Peyer's patch (tissue), 4 donors: ENCODE data around the gene SLC38A11. TPM values are rescaled to one million over a fixed set of nuclear protein-coding genes. Genes with fewer than 3 reads are reported as not detected.

Source experiments
- DNase-seq, 3 donors: peaks; one replicate each; pipeline ENCODE4 v3.0.0-alpha.2; 2017 to 2019
- H3K27ac ChIP-seq, 4 donors: fragments of 200-600 bp; sonication (generic); one replicate each; pipeline ENCODE4 v1.5.1; 2016 to 2019
- H3K27me3 ChIP-seq, 2 donors: fragments of 200-600 bp; sonication (generic); one replicate each; pipeline ENCODE4 v1.5.1; 2019
- H3K36me3 ChIP-seq, 3 donors: fragments of 200-600 bp; sonication (generic); one replicate each; pipeline ENCODE4 v1.5.1; 2016 to 2019
- H3K4me1 ChIP-seq, 4 donors: fragments of 200-600 bp; sonication (generic); one replicate each; pipeline ENCODE4 v1.5.1; 2016 to 2019
- H3K4me3 ChIP-seq, 4 donors: fragments of 200-600 bp; sonication (generic); 1 replicate in 3 of 4; 2 replicates in 1 of 4; pipeline ENCODE4 v1.5.1; 2016 to 2019; ENCODE audit warnings: mild to moderate bottlenecking in 1 of 4
- H3K9me3 ChIP-seq, 4 donors: fragments of 200-600 bp; sonication (generic); one replicate each; pipeline ENCODE4 v1.5.1; 2016 to 2019; ENCODE audit warnings: mild to moderate bottlenecking in 1 of 4
- POLR2A ChIP-seq, 2 donors: fragments of 450-650 bp; IDR thresholded peaks; one replicate each; pipeline ENCODE4 v1.5.1; 2017; ENCODE audit warnings: antibody characterized with exemption in 2 of 2, mild to moderate bottlenecking in 2 of 2, moderate library complexity in 2 of 2
- total RNA-seq, 4 donors: library from RNA; depleted of rRNA; stranded (reverse); fragments of >200 nt; gene quantifications; one replicate each; pipeline ENCODE4 v1.1.0, GENCODE V29; 2016
- TF ChIP-seq, protein P1 (sequence below), 6 experiments: fragments of 450-650 bp in 4 of 6; fragments of 200-600 bp in 2 of 6; sonication (generic) in 1 of 6; IDR thresholded peaks; one replicate each; pipeline ENCODE4 v1.5.1; 2017 to 2019; ENCODE audit warnings: antibody characterized with exemption in 6 of 6, mild to moderate bottlenecking in 3 of 6, moderate library complexity in 1 of 6

The SLC38A11 gene
- total RNA-seq, 4 donors from 2014 or later: 3.2 to 13.1 (median 7.0) TPM; not detected in 1

DNA sequence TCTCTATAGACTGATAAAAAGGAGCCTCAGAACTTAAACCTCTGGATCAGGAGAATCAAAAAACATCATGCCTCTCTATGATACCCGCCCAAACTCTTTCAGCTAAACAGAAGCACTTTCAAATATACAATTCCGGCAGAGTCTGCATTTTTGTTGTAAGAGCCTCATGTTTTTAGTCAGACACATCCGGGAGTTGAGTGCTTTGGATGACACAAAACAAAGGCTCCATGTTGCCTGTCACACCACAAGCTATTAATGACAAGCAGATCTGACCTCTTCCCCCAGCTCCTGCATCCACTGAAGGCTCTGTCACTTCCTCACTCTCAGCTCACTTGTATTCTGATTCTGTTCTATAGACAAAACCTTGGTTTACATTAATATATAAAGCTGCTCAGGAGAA is 33.2 kb downstream of the SLC38A11 start:
- Histone ChIP-seq H3K9me3 (no peaks in the 10 kb centered on the region), H3K36me3 (no peaks in the 10 kb centered on the region), H3K27ac (no peak overlapping the region), H3K4me3 (no peak overlapping the region), H3K4me1 (no peaks in the 10 kb centered on the region), H3K27me3 (no peaks in the 10 kb centered on the region)
- DNase-seq: no peak
- TF ChIP-seq POLR2A (IDR thresholded peaks at IDR 0.05): no peak
- TF ChIP-seq, protein P1, sequence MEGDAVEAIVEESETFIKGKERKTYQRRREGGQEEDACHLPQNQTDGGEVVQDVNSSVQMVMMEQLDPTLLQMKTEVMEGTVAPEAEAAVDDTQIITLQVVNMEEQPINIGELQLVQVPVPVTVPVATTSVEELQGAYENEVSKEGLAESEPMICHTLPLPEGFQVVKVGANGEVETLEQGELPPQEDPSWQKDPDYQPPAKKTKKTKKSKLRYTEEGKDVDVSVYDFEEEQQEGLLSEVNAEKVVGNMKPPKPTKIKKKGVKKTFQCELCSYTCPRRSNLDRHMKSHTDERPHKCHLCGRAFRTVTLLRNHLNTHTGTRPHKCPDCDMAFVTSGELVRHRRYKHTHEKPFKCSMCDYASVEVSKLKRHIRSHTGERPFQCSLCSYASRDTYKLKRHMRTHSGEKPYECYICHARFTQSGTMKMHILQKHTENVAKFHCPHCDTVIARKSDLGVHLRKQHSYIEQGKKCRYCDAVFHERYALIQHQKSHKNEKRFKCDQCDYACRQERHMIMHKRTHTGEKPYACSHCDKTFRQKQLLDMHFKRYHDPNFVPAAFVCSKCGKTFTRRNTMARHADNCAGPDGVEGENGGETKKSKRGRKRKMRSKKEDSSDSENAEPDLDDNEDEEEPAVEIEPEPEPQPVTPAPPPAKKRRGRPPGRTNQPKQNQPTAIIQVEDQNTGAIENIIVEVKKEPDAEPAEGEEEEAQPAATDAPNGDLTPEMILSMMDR (IDR thresholded peaks at IDR 0.05): no peak

- H3K27ac ChIP-seq: no peak overlapping the region
- H3K27me3 ChIP-seq: no peaks in the 10 kb centered on the region
- DNase-seq: no peak
- no peaks in the 10 kb centered on the region for H3K9me3 ChIP-seq
- H3K36me3 ChIP-seq: no peaks in the 10 kb centered on the region
- no peak overlapping the region for H3K4me3 ChIP-seq
- TF ChIP-seq POLR2A (IDR thresholded peaks at IDR 0.05): no peak
- TF ChIP-seq, protein P1 (IDR thresholded peaks at IDR 0.05): no peak
- H3K4me1 ChIP-seq: no peaks in the 10 kb centered on the region
Measured at GRCh38 chr2:164920430-164920829, 34.9 kb downstream of the SLC38A11 start.

GRCh38 chr2:164917296-164917903 is 37.9 kb downstream of the SLC38A11 start:
- Histone ChIP-seq H3K4me1 (peaks cover 0 to 6% (median 0%) of the 10 kb centered on the region in 4 donors), H3K36me3 (no peaks in the 10 kb centered on the region), H3K4me3 (no peak overlapping the region), H3K27me3 (no peaks in the 10 kb centered on the region), H3K27ac (no peak overlapping the region), H3K9me3 (no peaks in the 10 kb centered on the region)
- TF ChIP-seq, protein P1 (IDR thresholded peaks at IDR 0.05): peak in 4 of 6 experiments; percentile 22 to 67 (median 57)
- TF ChIP-seq POLR2A (IDR thresholded peaks at IDR 0.05): no peak
- peak in 1 of 3 donors; percentile 69 for DNase-seq

DNA sequence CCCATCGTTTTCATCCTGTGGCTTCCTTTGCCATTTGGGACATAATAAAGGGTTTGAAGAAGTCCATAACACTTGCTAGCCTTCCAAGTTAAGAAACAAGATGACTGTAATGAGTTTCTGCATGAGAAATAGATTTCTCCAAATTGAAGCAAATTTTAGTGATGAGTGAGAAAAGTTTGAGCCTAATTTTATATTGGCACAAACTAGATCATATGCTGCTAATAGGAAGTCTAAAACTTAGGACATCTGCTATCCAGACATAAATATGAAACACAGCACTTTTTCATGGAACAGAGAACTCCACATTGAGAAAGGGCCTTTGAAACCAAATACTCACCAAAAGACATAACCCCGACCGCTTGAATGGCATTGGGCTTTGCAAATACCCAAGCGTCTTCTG is 39.8 kb downstream of the SLC38A11 start:
- no peak for DNase-seq
- no peak overlapping the region for H3K4me3 ChIP-seq
- no peaks in the 10 kb centered on the region for H3K27me3 ChIP-seq
- TF ChIP-seq, protein P1 (IDR thresholded peaks at IDR 0.05): no peak
- no peak for TF ChIP-seq POLR2A (IDR thresholded peaks at IDR 0.05)
- H3K36me3 ChIP-seq: no peaks in the 10 kb centered on the region
- H3K27ac ChIP-seq: no peak overlapping the region
- no peaks in the 10 kb centered on the region for H3K9me3 ChIP-seq
- H3K4me1 ChIP-seq: peaks cover 0 to 6% (median 0%) of the 10 kb centered on the region in 4 donors

DNA sequence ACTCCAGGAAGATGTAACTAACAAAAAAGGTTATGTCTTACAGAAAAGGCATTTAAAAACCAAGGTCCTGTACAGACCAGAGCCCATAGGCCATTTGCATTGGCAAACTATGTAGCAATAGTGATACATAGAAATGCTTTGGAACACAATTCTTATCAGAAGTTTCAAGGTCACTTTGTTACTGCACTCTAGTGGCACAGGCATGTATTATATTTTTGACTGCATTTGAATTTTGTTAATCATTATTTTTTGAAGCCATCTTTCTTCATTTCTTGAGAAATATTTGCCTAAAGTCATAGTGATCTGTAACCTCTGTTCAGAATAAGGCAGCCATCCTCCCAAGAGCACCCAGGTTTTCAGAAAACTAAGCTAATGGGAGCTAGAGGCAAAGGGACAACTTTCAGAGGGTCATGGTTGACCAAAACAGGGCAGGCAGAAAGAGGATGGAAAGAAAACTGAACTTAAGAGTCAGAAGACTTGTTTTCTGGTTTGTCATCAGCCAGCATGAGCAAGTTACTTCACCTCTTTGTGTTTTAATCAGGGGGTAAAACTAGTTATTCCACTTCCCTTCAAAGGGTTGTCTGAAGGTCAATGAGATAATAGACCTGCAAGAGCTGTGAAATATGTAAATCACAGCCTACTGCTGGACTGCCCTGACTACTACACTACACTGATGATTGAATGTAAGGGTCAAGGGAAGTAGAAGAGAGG is 41.5 kb downstream of the SLC38A11 start:
- Histone ChIP-seq H3K27me3 (no peaks in the 10 kb centered on the region), H3K4me3 (no peak overlapping the region), H3K4me1 (peaks cover 0 to 6% (median 0%) of the 10 kb centered on the region in 4 donors), H3K36me3 (no peaks in the 10 kb centered on the region), H3K9me3 (no peaks in the 10 kb centered on the region), H3K27ac (peak overlapping the region in 1 of 4 donors; percentile 41)
- no peak for DNase-seq
- TF ChIP-seq POLR2A (IDR thresholded peaks at IDR 0.05): no peak
- TF ChIP-seq, protein P1 (IDR thresholded peaks at IDR 0.05): peak in 5 of 6 experiments; percentile 32 to 75 (median 62)
